AG09319 (cell line): ENCODE data around the gene DOK7.

ENCODE experiments used
- DNase-seq: peaks from one replicate; pipeline ENCODE4 v3.0.0-alpha.2; 2010; ENCODE audit warnings: low read depth; ENCODE audit errors: extremely low read depth
- TF ChIP-seq, protein P1 (sequence below): IDR thresholded peaks from 2 replicates; pipeline ENCODE4 v1.5.1; 2011; ENCODE audit warnings: low read depth, mild to moderate bottlenecking, inconsistent platforms, low read length, moderate library complexity

DOK7 gene

DNA sequence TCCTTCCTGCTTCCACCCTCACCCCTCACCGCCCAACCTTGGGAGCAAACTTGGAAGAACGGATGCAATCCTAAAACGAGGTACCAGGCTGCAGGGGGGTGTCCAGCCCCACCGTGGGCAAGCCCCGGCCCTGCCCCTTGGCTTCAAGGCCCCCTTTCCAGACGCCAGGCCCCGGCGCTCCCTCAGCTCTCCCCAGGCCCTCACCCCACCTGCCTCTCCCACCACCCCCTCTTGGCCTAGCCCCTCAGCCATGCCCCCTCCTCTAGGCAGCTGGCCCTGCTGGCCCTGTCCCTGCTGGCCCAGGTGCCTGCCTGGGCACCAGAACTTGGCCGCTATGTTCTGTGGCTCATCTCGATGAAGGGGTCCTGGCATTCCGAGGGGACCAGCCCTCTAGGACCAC lies 35.3 kb downstream of the DOK7 start:
- TF ChIP-seq, protein P1, sequence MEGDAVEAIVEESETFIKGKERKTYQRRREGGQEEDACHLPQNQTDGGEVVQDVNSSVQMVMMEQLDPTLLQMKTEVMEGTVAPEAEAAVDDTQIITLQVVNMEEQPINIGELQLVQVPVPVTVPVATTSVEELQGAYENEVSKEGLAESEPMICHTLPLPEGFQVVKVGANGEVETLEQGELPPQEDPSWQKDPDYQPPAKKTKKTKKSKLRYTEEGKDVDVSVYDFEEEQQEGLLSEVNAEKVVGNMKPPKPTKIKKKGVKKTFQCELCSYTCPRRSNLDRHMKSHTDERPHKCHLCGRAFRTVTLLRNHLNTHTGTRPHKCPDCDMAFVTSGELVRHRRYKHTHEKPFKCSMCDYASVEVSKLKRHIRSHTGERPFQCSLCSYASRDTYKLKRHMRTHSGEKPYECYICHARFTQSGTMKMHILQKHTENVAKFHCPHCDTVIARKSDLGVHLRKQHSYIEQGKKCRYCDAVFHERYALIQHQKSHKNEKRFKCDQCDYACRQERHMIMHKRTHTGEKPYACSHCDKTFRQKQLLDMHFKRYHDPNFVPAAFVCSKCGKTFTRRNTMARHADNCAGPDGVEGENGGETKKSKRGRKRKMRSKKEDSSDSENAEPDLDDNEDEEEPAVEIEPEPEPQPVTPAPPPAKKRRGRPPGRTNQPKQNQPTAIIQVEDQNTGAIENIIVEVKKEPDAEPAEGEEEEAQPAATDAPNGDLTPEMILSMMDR: no peak
- DNase-seq: no peak

DNA sequence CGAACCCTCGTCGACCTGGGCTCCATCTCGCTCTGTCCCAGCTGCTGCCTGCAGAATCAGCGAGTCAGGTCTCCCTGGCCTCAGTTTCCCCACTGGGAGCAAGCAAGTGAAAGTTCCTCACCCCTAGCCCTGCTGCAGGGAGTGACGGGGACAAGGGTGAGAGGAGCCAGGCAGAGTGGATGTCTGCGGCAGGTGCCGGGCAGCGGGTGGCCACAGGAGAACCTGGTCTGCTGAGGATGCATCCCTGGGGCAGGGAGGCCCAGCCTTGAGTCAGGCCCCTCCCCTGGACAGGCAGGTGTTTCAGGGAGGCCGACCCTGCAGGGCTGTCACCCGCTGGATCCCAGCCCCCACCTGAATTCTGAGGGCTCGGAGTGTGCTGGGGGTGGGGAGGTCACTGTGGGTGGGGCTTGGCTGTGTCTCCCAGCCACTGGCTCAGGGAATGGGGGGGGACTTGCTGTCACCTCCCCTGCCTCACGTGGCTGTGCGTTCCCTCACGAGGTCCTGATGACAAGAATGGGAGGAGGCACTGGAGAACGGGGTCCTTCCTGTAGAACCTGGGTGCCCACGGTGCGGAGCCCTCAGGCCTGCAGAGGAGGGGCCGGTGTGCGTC lies 35.9 kb downstream of the DOK7 start:
- TF ChIP-seq, protein P1: no peak
- no peak for DNase-seq

DNA sequence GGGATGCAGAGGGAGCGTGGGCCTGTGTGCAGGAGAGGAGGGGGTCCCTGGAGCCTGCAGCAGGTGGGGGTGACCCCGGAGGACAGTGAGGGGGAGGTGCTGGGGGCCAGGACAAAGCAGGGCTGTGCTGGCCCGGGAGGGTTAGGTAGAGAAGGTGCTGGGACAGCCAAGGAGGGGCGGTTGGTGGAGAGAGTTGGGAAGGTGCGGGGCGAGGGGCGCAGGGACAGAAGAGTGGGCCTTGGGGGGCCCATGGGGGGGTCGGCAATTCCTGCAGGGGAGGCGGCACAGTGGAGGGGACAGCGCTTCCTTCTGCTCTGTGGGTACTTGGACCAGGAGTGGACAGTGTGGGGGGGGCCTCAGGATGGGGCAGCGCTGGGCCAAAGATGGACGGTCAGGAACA lies 36.6 kb downstream of the DOK7 start:
- TF ChIP-seq, protein P1: no peak
- no peak for DNase-seq

DNA sequence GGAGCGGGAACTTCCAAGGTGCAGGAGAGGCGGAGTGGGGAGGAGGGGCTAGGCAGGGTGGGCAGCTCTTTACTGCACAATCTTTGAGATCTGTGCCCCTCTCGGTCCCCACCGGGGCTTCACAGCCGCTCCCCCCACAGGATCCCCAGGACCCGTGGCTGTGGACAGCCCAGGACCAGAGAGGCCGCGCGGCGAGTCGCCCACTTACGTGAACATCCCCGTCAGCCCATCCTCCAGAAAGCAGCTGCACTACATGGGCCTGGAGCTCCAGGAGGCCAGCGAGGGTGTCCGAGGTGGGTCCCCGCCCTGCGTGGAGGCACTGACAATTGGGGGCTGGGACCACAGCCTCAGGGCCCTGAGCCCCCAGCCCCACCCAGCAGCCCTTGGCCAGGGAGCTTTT lies 37.0 kb downstream of the DOK7 start:
- no peak for DNase-seq
- TF ChIP-seq, protein P1: no peak

DNA sequence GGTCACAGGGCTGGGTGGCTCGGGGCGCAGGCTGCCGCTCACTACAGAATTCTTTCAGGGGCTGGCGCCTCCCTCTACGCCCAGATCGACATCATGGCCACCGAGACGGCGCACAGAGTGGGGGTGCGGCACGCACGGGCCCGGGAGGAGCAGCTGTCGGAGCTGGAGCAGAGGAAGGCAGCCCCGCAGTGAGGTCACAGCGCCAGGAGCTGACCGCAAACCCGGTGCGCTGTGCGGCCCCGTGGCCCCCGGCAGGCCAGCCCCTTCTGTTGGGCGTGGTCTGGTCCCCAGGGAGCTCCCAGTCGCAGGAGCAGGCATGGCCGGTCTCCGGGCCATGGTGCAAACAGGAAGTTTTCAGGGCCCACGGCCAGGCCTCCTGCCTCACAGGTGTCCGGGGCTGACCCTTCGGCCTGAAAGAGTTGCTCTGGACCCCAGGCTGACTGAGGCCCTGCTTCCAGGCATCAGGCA lies 37.6 kb downstream of the DOK7 start:
- TF ChIP-seq, protein P1: no peak
- DNase-seq: no peak

DNA sequence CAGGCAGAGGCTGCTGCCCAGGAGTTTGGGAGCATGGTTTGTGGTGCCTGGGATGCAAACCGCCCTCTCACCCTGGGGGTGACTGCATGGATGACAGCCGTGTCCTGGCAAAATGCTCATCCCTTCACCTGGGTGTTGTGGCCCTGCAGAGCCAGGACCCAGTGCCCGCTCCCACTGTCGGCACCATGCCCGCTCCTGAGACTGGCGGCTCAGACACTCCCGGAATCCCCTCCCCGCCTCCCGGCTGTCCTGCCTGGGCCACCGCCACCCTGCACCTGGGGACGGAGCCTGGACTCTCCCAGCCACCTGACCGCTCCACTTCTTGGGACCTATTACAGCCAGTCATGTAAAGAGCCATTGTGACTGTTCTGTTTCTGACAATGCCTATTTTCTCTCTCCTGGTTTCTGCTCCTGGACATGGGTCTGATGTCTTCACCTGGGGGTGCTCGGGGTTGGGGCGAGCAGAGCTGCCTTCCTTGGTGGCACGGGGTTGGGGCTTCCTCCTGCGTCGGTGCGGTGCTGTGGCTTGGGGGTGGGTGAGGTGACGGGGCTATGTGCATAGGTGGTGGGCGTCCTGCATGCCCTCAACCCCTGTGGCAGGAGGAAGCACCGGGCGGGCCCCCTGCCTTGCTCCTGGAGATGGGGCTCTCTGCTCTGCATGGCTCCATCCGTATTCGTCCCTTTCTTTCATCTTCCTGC lies 38.2 kb downstream of the DOK7 start:
- TF ChIP-seq, protein P1: no peak
- no peak for DNase-seq

DNA sequence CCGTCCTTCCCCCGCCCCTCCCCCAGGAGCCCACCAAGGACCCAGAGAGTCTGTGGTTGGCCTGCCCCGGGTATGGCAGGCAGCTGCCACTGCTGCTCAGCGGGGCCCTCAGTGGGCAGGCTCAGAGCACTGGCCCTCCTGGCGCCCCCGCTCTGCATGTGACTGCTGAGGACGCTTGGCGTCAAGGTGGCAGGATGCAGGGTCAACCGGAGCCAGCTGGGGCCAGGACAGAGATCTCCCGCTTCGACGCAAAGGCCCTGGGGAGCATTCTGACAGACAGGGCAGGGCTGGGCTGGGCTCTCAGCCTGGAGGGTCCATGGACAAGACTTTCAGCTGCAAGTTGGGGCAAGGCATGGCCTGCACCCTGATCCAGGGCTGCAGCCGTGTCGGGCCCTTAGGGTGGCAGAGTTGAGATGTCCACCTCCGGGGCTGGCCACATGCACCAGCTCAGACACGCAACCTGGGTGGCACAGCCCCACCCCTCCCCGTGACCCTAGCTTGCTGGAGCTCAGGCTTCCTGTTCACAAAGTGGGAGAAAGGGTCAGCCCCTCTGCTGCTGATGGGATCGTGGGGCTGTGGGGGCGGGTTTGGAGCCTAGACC lies 38.8 kb downstream of the DOK7 start:
- TF ChIP-seq, protein P1: no peak
- no peak for DNase-seq
